HEK293 (cell line): Measurements from ENCODE around the gene B4GALNT3.

ENCODE experiments used
- CTCF ChIP-seq: fragments of 450-650 bp; formaldehyde crosslinking; IDR thresholded peaks from 2 replicates; pipeline ENCODE4 v1.5.1; 2016; ENCODE audit warnings: missing biosample characterization, missing genetic modification characterization
- OVOL3 ChIP-seq: fragments of 450-650 bp; formaldehyde crosslinking; IDR thresholded peaks from 2 replicates; pipeline ENCODE4 v1.5.1; 2016; ENCODE audit warnings: missing biosample characterization, missing genetic modification characterization
- PRDM4 ChIP-seq: fragments of 450-650 bp; formaldehyde crosslinking; IDR thresholded peaks from 2 replicates; pipeline ENCODE4 v1.5.1; 2017; ENCODE audit warnings: missing biosample characterization, missing genetic modification characterization
- ZNF184 ChIP-seq: fragments of 450-650 bp; IDR thresholded peaks from 2 replicates; pipeline ENCODE4 v1.5.1; 2018; ENCODE audit warnings: missing biosample characterization, mild to moderate bottlenecking, missing genetic modification characterization
- ZNF558 ChIP-seq: fragments of 450-650 bp; formaldehyde crosslinking; IDR thresholded peaks from 2 replicates; pipeline ENCODE4 v1.5.1; 2016; ENCODE audit warnings: missing biosample characterization, missing genetic modification characterization
- ZNF639 ChIP-seq: fragments of 450-650 bp; formaldehyde crosslinking; IDR thresholded peaks from 2 replicates; pipeline ENCODE4 v1.5.1; 2016; ENCODE audit warnings: missing biosample characterization, missing genetic modification characterization

- TF ChIP-seq OVOL3 (tag by site-specific recombination), result no peak
- TF ChIP-seq ZNF184 (tag by site-specific recombination), result no peak
- no peak for TF ChIP-seq ZNF558 (tag by site-specific recombination)
- TF ChIP-seq CTCF (tag by site-specific recombination), result no peak
- no peak for TF ChIP-seq ZNF639 (tag by site-specific recombination)
- no peak for TF ChIP-seq PRDM4
These were observed 699 bp upstream of the B4GALNT3 start for GRCh38 chr12:459050-459429.
